Measurements from ENCODE around the gene GAL3ST1.

DNA sequence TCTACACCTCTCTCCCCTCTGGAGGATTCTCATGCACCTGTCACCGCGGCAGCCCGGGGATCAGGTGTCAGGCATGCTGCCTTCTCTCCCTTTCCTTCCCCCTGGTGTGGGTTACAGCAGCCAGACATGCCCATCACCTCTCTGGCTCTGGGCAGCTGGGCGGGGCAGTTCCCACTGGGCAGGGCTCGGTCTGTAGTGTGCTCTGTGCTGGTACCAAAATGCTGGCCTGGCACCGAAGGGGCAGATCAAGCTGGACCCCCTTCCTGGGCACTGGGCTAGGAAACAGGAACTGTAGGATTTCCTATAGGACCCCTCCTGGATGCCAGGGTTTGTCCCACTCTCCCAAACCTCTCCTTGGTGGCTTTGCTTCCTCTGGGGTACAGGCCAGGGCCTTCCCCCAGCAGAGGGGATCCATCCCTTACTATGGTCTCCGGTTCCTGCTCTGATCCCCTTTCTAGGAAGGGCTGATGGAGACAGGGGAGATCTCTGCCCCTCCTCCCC lies 821 bp downstream of the GAL3ST1 start:
- TF ChIP-seq, protein P1, sequence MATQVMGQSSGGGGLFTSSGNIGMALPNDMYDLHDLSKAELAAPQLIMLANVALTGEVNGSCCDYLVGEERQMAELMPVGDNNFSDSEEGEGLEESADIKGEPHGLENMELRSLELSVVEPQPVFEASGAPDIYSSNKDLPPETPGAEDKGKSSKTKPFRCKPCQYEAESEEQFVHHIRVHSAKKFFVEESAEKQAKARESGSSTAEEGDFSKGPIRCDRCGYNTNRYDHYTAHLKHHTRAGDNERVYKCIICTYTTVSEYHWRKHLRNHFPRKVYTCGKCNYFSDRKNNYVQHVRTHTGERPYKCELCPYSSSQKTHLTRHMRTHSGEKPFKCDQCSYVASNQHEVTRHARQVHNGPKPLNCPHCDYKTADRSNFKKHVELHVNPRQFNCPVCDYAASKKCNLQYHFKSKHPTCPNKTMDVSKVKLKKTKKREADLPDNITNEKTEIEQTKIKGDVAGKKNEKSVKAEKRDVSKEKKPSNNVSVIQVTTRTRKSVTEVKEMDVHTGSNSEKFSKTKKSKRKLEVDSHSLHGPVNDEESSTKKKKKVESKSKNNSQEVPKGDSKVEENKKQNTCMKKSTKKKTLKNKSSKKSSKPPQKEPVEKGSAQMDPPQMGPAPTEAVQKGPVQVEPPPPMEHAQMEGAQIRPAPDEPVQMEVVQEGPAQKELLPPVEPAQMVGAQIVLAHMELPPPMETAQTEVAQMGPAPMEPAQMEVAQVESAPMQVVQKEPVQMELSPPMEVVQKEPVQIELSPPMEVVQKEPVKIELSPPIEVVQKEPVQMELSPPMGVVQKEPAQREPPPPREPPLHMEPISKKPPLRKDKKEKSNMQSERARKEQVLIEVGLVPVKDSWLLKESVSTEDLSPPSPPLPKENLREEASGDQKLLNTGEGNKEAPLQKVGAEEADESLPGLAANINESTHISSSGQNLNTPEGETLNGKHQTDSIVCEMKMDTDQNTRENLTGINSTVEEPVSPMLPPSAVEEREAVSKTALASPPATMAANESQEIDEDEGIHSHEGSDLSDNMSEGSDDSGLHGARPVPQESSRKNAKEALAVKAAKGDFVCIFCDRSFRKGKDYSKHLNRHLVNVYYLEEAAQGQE (IDR thresholded peaks at IDR 0.05): no peak
- TF ChIP-seq YY1 (IDR thresholded peaks at IDR 0.05): no peak

All from liver (tissue), 1 donor.